Urinary bladder (tissue), 4 donors: ENCODE results near the gene MLLT10. TPM values are rescaled to one million over a fixed set of nuclear protein-coding genes. Genes with fewer than 3 reads are reported as not detected.

ENCODE experiments used
- DNase-seq: peaks from one replicate; pipeline ENCODE4 v3.0.0-alpha.2; 2015; ENCODE audit errors: extremely low spot score
- H3K27ac ChIP-seq: one replicate; pipeline ENCODE4 v1.5.1; 2013; ENCODE audit warnings: low read depth, mild to moderate bottlenecking, moderate library complexity
- H3K36me3 ChIP-seq: one replicate; pipeline ENCODE4 v1.6.1; 2013; ENCODE audit warnings: mild to moderate bottlenecking, moderate library complexity; ENCODE audit not compliant: insufficient read depth
- H3K4me1 ChIP-seq: one replicate; pipeline ENCODE4 v1.6.1; 2013; ENCODE audit warnings: mild to moderate bottlenecking, moderate library complexity; ENCODE audit not compliant: insufficient read depth
- H3K4me3 ChIP-seq: one replicate; pipeline ENCODE4 v1.5.1; 2013; ENCODE audit warnings: low read depth, low read length
- WGBS: extraction: QIAGEN DNeasy Blood & Tissue Kit; methylation state at CpG from one replicate; pipeline ENCODE4 v1.1.7; 2013; 5-methylcytosine and 5-hydroxymethylcytosine counted together
- polyA plus RNA-seq: library from polyadenylated mRNA; stranded (reverse); fragments of 200-250 nt; gene quantifications from one replicate; pipeline ENCODE4 v1.2.3, GENCODE V29; 2013
- total RNA-seq: library from RNA; depleted of rRNA; stranded (reverse); fragments of >200 nt; gene quantifications from one replicate; pipeline ENCODE4 v1.2.3, GENCODE V29; 2014
- donor health status: healthy with polysubstance abuse.
- donor health status: healthy.

The MLLT10 gene
- total and polyA plus RNA-seq, 2 donors: 36.6 to 109 TPM

GRCh38 chr10:21720090-21720489 is 186.1 kb downstream of the MLLT10 start:
- Histone ChIP-seq H3K27ac (no peak overlapping the region), H3K4me3 (no peak overlapping the region), H3K36me3 (no peaks in the 10 kb centered on the region), H3K4me1 (no peaks in the 10 kb centered on the region)
- 92% methylated on average over 3 of the region's 3 CpGs for WGBS
- no peak for DNase-seq

GRCh38 chr10:21721000-21721665 is 187.1 kb downstream of the MLLT10 start:
- 66% methylated on average over 6 of the region's 6 CpGs for WGBS
- H3K36me3 ChIP-seq: no peaks in the 10 kb centered on the region
- DNase-seq: no peak
- H3K4me3 ChIP-seq: no peak overlapping the region
- H3K27ac ChIP-seq: no peak overlapping the region
- H3K4me1 ChIP-seq: no peaks in the 10 kb centered on the region

- Histone ChIP-seq H3K27ac (no peak overlapping the region), H3K4me1 (no peaks in the 10 kb centered on the region), H3K4me3 (no peak overlapping the region), H3K36me3 (no peaks in the 10 kb centered on the region)
- no peak for DNase-seq
- 98% methylated on average over 2 of the region's 2 CpGs for WGBS
Observed at GRCh38 chr10:21722209-21722608, 188.2 kb downstream of the MLLT10 start.

GRCh38 chr10:21724020-21724589 is 190.1 kb downstream of the MLLT10 start:
- H3K36me3 ChIP-seq: no peaks in the 10 kb centered on the region
- H3K4me1 ChIP-seq: no peaks in the 10 kb centered on the region
- DNase-seq: no peak
- WGBS: 29% methylated on average over 7 of the region's 7 CpGs
- no peak overlapping the region for H3K4me3 ChIP-seq
- H3K27ac ChIP-seq: peak overlapping the region; percentile 64

GRCh38 chr10:21724687-21725367 is 190.8 kb downstream of the MLLT10 start:
- WGBS: under 1% methylated on average over 4 of the region's 4 CpGs
- DNase-seq: peak; percentile 99
- Histone ChIP-seq H3K27ac (no peak overlapping the region), H3K36me3 (no peaks in the 10 kb centered on the region), H3K4me3 (no peak overlapping the region), H3K4me1 (no peaks in the 10 kb centered on the region)

- H3K27ac ChIP-seq: no peak overlapping the region
- 71% methylated on average over 3 of the region's 3 CpGs for whole genome bisulfite sequencing
- no peaks in the 10 kb centered on the region for H3K36me3 ChIP-seq
- no peaks in the 10 kb centered on the region for H3K4me1 ChIP-seq
- DNase-seq: no peak
- H3K4me3 ChIP-seq: no peak overlapping the region
Observed at GRCh38 chr10:21726601-21727225, 192.7 kb downstream of the MLLT10 start.

GRCh38 chr10:21727452-21728168 is 193.6 kb downstream of the MLLT10 start:
- DNase-seq: peak; percentile 72
- WGBS: 39% methylated on average over 13 of the region's 13 CpGs
- Histone ChIP-seq H3K36me3 (no peaks in the 10 kb centered on the region), H3K4me1 (no peaks in the 10 kb centered on the region), H3K4me3 (no peak overlapping the region), H3K27ac (no peak overlapping the region)

GRCh38 chr10:21728618-21729017 is 194.6 kb downstream of the MLLT10 start:
- Histone ChIP-seq H3K4me3 (no peak overlapping the region), H3K36me3 (no peaks in the 10 kb centered on the region), H3K27ac (no peak overlapping the region), H3K4me1 (no peaks in the 10 kb centered on the region)
- no peak for DNase-seq
- 88% methylated on average over 3 of the region's 3 CpGs for WGBS

GRCh38 chr10:21732067-21732772 is 198.2 kb downstream of the MLLT10 start:
- Histone ChIP-seq H3K27ac (no peak overlapping the region), H3K4me3 (no peak overlapping the region), H3K4me1 (no peaks in the 10 kb centered on the region), H3K36me3 (no peaks in the 10 kb centered on the region)
- 28% methylated on average over 10 of the region's 10 CpGs for WGBS
- no peak for DNase-seq

GRCh38 chr10:21733710-21734109 is 199.7 kb downstream of the MLLT10 start:
- DNase-seq: no peak
- 82% methylated on average over 6 of the region's 6 CpGs for WGBS
- H3K36me3 ChIP-seq: no peaks in the 10 kb centered on the region
- H3K4me1 ChIP-seq: no peaks in the 10 kb centered on the region
- no peak overlapping the region for H3K4me3 ChIP-seq
- H3K27ac ChIP-seq: no peak overlapping the region

- no peak for DNase-seq
- Histone ChIP-seq H3K4me3 (no peak overlapping the region), H3K36me3 (no peaks in the 10 kb centered on the region), H3K27ac (no peak overlapping the region), H3K4me1 (no peaks in the 10 kb centered on the region)
- 79% methylated on average over 4 of the region's 4 CpGs for WGBS
Observed at GRCh38 chr10:21737106-21737505, 203.1 kb downstream of the MLLT10 start.

- Histone ChIP-seq H3K4me3 (no peak overlapping the region), H3K36me3 (no peaks in the 10 kb centered on the region), H3K27ac (no peak overlapping the region), H3K4me1 (no peaks in the 10 kb centered on the region)
- 71% methylated on average over 4 of the region's 4 CpGs for WGBS
- DNase-seq: no peak
Observed at GRCh38 chr10:21740989-21741388, 207.0 kb downstream of the MLLT10 start.
